HepG2 (cell line): ENCODE measurements around the gene RFX2. TPM values are rescaled to one million over a fixed set of nuclear protein-coding genes. Genes with fewer than 3 reads are reported as not detected.

Source experiments
- HOXD1 ChIP-seq: sonication (generic); formaldehyde crosslinking; IDR thresholded peaks from 2 replicates; pipeline ENCODE4 v1.5.0; 2020; ENCODE audit warnings: missing genetic modification reagents
- IKZF4 ChIP-seq: sonication (generic); formaldehyde crosslinking; IDR thresholded peaks from 2 replicates; pipeline ENCODE4 v1.5.1; 2020; ENCODE audit warnings: borderline replicate concordance, mild to moderate bottlenecking, low read depth, missing genetic modification reagents; ENCODE audit errors: not compliant biosample characterization
- KLF6 ChIP-seq: IDR thresholded peaks from 2 replicates; pipeline ENCODE4 v1.8.0; 2016; ENCODE audit warnings: missing biosample characterization, missing genetic modification reagents
- MEIS1 ChIP-seq: sonication (generic); formaldehyde crosslinking; IDR thresholded peaks from 2 replicates; pipeline ENCODE4 v1.9.0; 2021; ENCODE audit warnings: mild to moderate bottlenecking, missing genetic modification reagents, moderate library complexity, borderline replicate concordance
- NRL ChIP-seq: sonication (generic); formaldehyde crosslinking; IDR thresholded peaks from 2 replicates; pipeline ENCODE4 v1.5.0; 2020; ENCODE audit warnings: missing genetic modification reagents, mild to moderate bottlenecking, moderate library complexity, borderline replicate concordance
- POGZ ChIP-seq: sonication (generic); formaldehyde crosslinking; IDR thresholded peaks from 2 replicates; pipeline ENCODE4 v1.4.0; 2020; ENCODE audit warnings: mild to moderate bottlenecking, missing genetic modification reagents
- POLR2AphosphoS5 ChIP-seq: IDR thresholded peaks from 2 replicates; pipeline ENCODE4 v1.6.1; 2012; ENCODE audit warnings: low read depth, low read length
- SMARCE1 ChIP-seq: fragments of 450-650 bp; IDR thresholded peaks from 2 replicates; pipeline ENCODE4 v1.6.1; 2017; ENCODE audit warnings: borderline replicate concordance
- SRF ChIP-seq: IDR thresholded peaks from 2 replicates; pipeline ENCODE4 v1.6.1; 2011; ENCODE audit warnings: mild to moderate bottlenecking, low read depth, low read length, moderate library complexity
- SSRP1 ChIP-seq: IDR thresholded peaks from 2 replicates; pipeline ENCODE4 v1.6.1; 2016; ENCODE audit warnings: control low read depth
- YY1 ChIP-seq: IDR thresholded peaks from 2 replicates; pipeline ENCODE4 v1.6.1; 2011; ENCODE audit warnings: low read length, low read depth, moderate library complexity, mild to moderate bottlenecking; ENCODE audit not compliant: insufficient read depth, insufficient replicate concordance
- ZBTB20 ChIP-seq: sonication (generic); formaldehyde crosslinking; IDR thresholded peaks from 2 replicates; pipeline ENCODE4 v1.8.1; 2023; ENCODE audit warnings: missing genetic modification reagents, low read depth, mild to moderate bottlenecking, borderline replicate concordance
- ZFP82 ChIP-seq: sonication (generic); formaldehyde crosslinking; IDR thresholded peaks from 2 replicates; pipeline ENCODE4 v1.5.1; 2020; ENCODE audit warnings: mild to moderate bottlenecking, missing genetic modification reagents, borderline replicate concordance
- ZNF644 ChIP-seq: IDR thresholded peaks from 2 replicates; pipeline ENCODE4 v1.6.1; 2016; ENCODE audit warnings: low read depth
- polyA plus RNA-seq, 8 experiments: library from polyadenylated mRNA; depleted of rRNA in 3 of 8; stranded (reverse) in 7 of 8; unstranded in 1 of 8; fragments of >200 nt; fragmentation: Illumina TruSeq in 4 of 8; extraction: Trizol in 4 of 8; gene quantifications; 2 replicates each; pipeline versions ENCODE4 v1.2.1 to v1.2.3, GENCODE V29; 2011 to 2016; ENCODE audit warnings: low read depth in 4 of 8, missing spikeins in 1 of 8, mixed read lengths in 1 of 8; ENCODE audit not compliant: insufficient read depth in 1 of 8
- total RNA-seq, 5 experiments: library from RNA; depleted of rRNA; stranded (reverse); fragments of >200 nt; fragmentation: Illumina TruSeq; extraction: Trizol; gene quantifications; 2 replicates each; pipeline ENCODE4 v1.2.3, GENCODE V29; 2016; ENCODE audit warnings: low read depth in 1 of 5
- TF ChIP-seq, protein P1 (sequence below): sonication (generic); formaldehyde crosslinking; IDR thresholded peaks from 2 replicates; pipeline ENCODE4 v1.4.0; 2020; ENCODE audit warnings: missing genetic modification reagents
- TF ChIP-seq, protein P2 (sequence below): IDR thresholded peaks from 2 replicates; pipeline ENCODE4 v1.6.1; 2016; ENCODE audit warnings: low read depth, missing genetic modification reagents, missing compliant biosample characterization
- TF ChIP-seq, protein P3 (sequence below): sonication (generic); formaldehyde crosslinking; IDR thresholded peaks from 2 replicates; pipeline ENCODE4 v1.4.0; 2020; ENCODE audit warnings: missing genetic modification reagents, low read depth, mild to moderate bottlenecking, borderline replicate concordance

Gene RFX2
- total and polyA plus RNA-seq, 2 of the 13 experiments (the other 11 are each of a cell fraction or from before 2014, with no cell fraction given), result 2.8 to 3.3 TPM

DNA sequence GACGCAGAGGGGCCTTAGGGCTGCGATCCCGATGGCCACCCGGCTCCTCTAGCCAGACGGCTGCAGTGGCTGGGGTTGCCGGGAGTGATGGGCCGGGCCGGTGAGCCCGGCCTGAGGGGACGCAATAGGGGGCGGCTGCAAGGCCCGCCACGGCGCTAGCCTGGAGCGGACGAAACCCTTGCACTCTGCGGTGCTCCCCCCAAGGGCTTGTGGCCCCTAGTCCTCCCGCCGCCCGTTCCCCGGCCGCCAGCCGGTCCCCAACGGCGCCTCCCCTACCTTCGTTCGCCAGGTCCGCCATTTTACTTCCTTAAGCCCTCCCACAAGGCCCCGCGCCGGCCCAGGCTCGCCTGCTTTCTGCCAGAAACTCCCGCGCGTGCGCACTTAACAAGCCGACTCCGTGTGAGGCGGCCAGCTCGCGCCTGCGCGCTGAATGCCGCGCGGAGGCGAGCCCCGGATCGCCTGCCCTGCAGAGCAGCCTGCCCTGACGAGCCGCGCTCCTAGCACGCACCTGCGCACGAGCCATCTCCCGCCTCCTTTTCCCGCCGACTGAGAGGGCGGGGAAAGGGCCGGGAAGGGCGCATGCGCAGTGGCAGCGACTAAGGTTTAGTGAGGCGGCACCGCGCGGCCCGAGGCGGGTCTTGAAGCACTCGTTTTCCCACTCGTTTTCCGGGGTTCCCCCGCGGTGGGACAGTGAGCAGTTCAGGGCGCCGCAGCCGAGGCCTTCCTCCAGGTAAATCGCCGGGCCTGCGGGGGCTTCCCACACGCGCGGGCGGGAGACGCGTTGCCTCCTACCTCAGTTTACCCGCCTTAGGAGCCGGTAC lies 132.3 kb downstream of the RFX2 start, which contains the start of gene RANBP3 (continued):
- TF ChIP-seq, protein P1, sequence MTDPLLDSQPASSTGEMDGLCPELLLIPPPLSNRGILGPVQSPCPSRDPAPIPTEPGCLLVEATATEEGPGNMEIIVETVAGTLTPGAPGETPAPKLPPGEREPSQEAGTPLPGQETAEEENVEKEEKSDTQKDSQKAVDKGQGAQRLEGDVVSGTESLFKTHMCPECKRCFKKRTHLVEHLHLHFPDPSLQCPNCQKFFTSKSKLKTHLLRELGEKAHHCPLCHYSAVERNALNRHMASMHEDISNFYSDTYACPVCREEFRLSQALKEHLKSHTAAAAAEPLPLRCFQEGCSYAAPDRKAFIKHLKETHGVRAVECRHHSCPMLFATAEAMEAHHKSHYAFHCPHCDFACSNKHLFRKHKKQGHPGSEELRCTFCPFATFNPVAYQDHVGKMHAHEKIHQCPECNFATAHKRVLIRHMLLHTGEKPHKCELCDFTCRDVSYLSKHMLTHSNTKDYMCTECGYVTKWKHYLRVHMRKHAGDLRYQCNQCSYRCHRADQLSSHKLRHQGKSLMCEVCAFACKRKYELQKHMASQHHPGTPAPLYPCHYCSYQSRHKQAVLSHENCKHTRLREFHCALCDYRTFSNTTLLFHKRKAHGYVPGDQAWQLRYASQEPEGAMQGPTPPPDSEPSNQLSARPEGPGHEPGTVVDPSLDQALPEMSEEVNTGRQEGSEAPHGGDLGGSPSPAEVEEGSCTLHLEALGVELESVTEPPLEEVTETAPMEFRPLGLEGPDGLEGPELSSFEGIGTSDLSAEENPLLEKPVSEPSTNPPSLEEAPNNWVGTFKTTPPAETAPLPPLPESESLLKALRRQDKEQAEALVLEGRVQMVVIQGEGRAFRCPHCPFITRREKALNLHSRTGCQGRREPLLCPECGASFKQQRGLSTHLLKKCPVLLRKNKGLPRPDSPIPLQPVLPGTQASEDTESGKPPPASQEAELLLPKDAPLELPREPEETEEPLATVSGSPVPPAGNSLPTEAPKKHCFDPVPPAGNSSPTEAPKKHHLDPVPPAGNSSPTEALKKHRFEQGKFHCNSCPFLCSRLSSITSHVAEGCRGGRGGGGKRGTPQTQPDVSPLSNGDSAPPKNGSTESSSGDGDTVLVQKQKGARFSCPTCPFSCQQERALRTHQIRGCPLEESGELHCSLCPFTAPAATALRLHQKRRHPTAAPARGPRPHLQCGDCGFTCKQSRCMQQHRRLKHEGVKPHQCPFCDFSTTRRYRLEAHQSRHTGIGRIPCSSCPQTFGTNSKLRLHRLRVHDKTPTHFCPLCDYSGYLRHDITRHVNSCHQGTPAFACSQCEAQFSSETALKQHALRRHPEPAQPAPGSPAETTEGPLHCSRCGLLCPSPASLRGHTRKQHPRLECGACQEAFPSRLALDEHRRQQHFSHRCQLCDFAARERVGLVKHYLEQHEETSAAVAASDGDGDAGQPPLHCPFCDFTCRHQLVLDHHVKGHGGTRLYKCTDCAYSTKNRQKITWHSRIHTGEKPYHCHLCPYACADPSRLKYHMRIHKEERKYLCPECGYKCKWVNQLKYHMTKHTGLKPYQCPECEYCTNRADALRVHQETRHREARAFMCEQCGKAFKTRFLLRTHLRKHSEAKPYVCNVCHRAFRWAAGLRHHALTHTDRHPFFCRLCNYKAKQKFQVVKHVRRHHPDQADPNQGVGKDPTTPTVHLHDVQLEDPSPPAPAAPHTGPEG (CRISPR knock-in tag), result peak; percentile 99
- TF ChIP-seq ZNF644 (CRISPR knock-in tag) (no peak), SMARCE1 (no peak), MEIS1 (CRISPR knock-in tag) (peak; percentile 100), NRL (CRISPR knock-in tag) (peak; percentile 100), POGZ (CRISPR knock-in tag) (no peak; the same call in 1 of the 2 replicates), POLR2AphosphoS5 (peak; percentile 67), IKZF4 (CRISPR knock-in tag) (peak; percentile 100), SSRP1 (no peak), ZFP82 (CRISPR knock-in tag) (peak; percentile 100), ZBTB20 (CRISPR knock-in tag) (peak; percentile 100), SRF (no peak), HOXD1 (peak; percentile 99), KLF6 (CRISPR knock-in tag) (peak; percentile 98), YY1 (peak; percentile 95)
- TF ChIP-seq, protein P2, sequence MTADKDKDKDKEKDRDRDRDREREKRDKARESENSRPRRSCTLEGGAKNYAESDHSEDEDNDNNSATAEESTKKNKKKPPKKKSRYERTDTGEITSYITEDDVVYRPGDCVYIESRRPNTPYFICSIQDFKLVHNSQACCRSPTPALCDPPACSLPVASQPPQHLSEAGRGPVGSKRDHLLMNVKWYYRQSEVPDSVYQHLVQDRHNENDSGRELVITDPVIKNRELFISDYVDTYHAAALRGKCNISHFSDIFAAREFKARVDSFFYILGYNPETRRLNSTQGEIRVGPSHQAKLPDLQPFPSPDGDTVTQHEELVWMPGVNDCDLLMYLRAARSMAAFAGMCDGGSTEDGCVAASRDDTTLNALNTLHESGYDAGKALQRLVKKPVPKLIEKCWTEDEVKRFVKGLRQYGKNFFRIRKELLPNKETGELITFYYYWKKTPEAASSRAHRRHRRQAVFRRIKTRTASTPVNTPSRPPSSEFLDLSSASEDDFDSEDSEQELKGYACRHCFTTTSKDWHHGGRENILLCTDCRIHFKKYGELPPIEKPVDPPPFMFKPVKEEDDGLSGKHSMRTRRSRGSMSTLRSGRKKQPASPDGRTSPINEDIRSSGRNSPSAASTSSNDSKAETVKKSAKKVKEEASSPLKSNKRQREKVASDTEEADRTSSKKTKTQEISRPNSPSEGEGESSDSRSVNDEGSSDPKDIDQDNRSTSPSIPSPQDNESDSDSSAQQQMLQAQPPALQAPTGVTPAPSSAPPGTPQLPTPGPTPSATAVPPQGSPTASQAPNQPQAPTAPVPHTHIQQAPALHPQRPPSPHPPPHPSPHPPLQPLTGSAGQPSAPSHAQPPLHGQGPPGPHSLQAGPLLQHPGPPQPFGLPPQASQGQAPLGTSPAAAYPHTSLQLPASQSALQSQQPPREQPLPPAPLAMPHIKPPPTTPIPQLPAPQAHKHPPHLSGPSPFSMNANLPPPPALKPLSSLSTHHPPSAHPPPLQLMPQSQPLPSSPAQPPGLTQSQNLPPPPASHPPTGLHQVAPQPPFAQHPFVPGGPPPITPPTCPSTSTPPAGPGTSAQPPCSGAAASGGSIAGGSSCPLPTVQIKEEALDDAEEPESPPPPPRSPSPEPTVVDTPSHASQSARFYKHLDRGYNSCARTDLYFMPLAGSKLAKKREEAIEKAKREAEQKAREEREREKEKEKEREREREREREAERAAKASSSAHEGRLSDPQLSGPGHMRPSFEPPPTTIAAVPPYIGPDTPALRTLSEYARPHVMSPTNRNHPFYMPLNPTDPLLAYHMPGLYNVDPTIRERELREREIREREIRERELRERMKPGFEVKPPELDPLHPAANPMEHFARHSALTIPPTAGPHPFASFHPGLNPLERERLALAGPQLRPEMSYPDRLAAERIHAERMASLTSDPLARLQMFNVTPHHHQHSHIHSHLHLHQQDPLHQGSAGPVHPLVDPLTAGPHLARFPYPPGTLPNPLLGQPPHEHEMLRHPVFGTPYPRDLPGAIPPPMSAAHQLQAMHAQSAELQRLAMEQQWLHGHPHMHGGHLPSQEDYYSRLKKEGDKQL (CRISPR knock-in tag), result peak; percentile 93; the same call in 1 of the 2 replicates
- TF ChIP-seq, protein P3, sequence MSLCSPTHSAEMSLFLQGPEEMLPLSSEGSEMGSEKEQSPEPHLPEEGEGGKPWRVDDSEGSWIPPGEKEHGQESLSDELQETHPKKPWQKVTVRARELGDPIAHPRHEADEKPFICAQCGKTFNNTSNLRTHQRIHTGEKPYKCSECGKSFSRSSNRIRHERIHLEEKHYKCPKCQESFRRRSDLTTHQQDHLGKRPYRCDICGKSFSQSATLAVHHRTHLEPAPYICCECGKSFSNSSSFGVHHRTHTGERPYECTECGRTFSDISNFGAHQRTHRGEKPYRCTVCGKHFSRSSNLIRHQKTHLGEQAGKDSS (CRISPR knock-in tag), result peak; percentile 100
